ENCODE results near the gene CCDC110. TPM values are rescaled to one million over a fixed set of nuclear protein-coding genes. Genes with fewer than 3 reads are reported as not detected.

The CCDC110 gene
- total RNA-seq, 6 experiments from 2014 or later = 0.39 to 1.4 (median 0.46) TPM

- Histone ChIP-seq H3K4me3 (no peak overlapping the region), H3K36me3 (no peaks in the 10 kb centered on the region), H3K4me1 (no peaks in the 10 kb centered on the region), H3K27ac (no peak overlapping the region), H3K9me3 (no peaks in the 10 kb centered on the region), H3K27me3 (no peaks in the 10 kb centered on the region)
- TF ChIP-seq POLR2A (IDR thresholded peaks at IDR 0.05) (no peak), CTCF (IDR thresholded peaks at IDR 0.05) (no peak)
- intact Hi-C loops (cut with DNase I) = no loop called here
- DNase-seq (no peak), ATAC-seq (no peak)
- 81% methylated on average over 2 of the region's 2 CpGs for WGBS (ENCODE audit: insufficient coverage, low coverage, low lambda C conversion rate, missing lambda C conversion rate)
Observed at GRCh38 chr4:185481401-185481800, 9.9 kb upstream of the CCDC110 start.

GRCh38 chr4:185480016-185480732, 8.6 kb upstream of the CCDC110 start:
- no peaks in the 10 kb centered on the region for H3K9me3 ChIP-seq
- H3K4me3 ChIP-seq = no peak overlapping the region
- no peak for DNase-seq
- no peaks in the 10 kb centered on the region for H3K4me1 ChIP-seq
- H3K27me3 ChIP-seq = no peaks in the 10 kb centered on the region
- no peaks in the 10 kb centered on the region for H3K36me3 ChIP-seq
- no peak for ATAC-seq
- 59% methylated on average over 14 of the region's 15 CpGs for WGBS (ENCODE audit: insufficient coverage, low coverage, low lambda C conversion rate, missing lambda C conversion rate)
- intact Hi-C loops (cut with DNase I) = no loop called here
- TF ChIP-seq POLR2A (IDR thresholded peaks at IDR 0.05) (no peak), CTCF (IDR thresholded peaks at IDR 0.05) (no peak)
- H3K27ac ChIP-seq = no peak overlapping the region

- no peak for DNase-seq
- no peak for ATAC-seq
- H3K36me3 ChIP-seq = no peaks in the 10 kb centered on the region
- no peak overlapping the region for H3K27ac ChIP-seq
- H3K4me3 ChIP-seq = no peak overlapping the region
- no peak for TF ChIP-seq CTCF (IDR thresholded peaks at IDR 0.05)
- no peak for TF ChIP-seq POLR2A (IDR thresholded peaks at IDR 0.05)
- H3K4me1 ChIP-seq = no peaks in the 10 kb centered on the region
- intact Hi-C loops (cut with DNase I) = no loop called here
- WGBS (ENCODE audit: insufficient coverage, low coverage, low lambda C conversion rate, missing lambda C conversion rate) = 38% methylated on average over 1 of the region's 1 CpG
- no peaks in the 10 kb centered on the region for H3K9me3 ChIP-seq
- H3K27me3 ChIP-seq = no peaks in the 10 kb centered on the region
Observed at GRCh38 chr4:185479507-185479971, 8.0 kb upstream of the CCDC110 start.

GRCh38 chr4:185473247-185473646, 1.7 kb upstream of the CCDC110 start:
- ATAC-seq (no peak), DNase-seq (no peak)
- Histone ChIP-seq H3K4me3 (no peak overlapping the region), H3K27ac (no peak overlapping the region), H3K27me3 (no peaks in the 10 kb centered on the region), H3K36me3 (no peaks in the 10 kb centered on the region), H3K4me1 (no peaks in the 10 kb centered on the region), H3K9me3 (no peaks in the 10 kb centered on the region)
- TF ChIP-seq CTCF (IDR thresholded peaks at IDR 0.05) = no peak
- TF ChIP-seq POLR2A (IDR thresholded peaks at IDR 0.05) = no peak
- intact Hi-C loops (cut with DNase I) = no loop called here
- WGBS (ENCODE audit: insufficient coverage, low coverage, low lambda C conversion rate, missing lambda C conversion rate) = 96% methylated on average over 6 of the region's 8 CpGs

All from right lobe of liver (tissue), 6 donors.